GM12891 (cell line): ENCODE data around the gene NDUFAF8.

Experiments used
- POLR2A ChIP-seq: IDR thresholded peaks from 2 replicates; pipeline ENCODE4 v1.6.1; 2011; ENCODE audit warnings: low read depth, low read length, control low read depth
- POLR2AphosphoS5 ChIP-seq: IDR thresholded peaks from 2 replicates; pipeline ENCODE4 v1.6.1; 2011; ENCODE audit warnings: low read depth, low read length, control low read depth
- POU2F2 ChIP-seq: IDR thresholded peaks from 2 replicates; pipeline ENCODE4 v1.6.1; 2011; ENCODE audit warnings: low read depth, mild to moderate bottlenecking, control low read depth, low read length, moderate library complexity
- SPI1 ChIP-seq: IDR thresholded peaks from 2 replicates; pipeline ENCODE4 v1.6.1; 2011; ENCODE audit warnings: low read depth, low read length, control low read depth
- TAF1 ChIP-seq: IDR thresholded peaks from 2 replicates; pipeline ENCODE4 v1.6.1; 2011; ENCODE audit warnings: low read depth, low read length, control low read depth

DNA sequence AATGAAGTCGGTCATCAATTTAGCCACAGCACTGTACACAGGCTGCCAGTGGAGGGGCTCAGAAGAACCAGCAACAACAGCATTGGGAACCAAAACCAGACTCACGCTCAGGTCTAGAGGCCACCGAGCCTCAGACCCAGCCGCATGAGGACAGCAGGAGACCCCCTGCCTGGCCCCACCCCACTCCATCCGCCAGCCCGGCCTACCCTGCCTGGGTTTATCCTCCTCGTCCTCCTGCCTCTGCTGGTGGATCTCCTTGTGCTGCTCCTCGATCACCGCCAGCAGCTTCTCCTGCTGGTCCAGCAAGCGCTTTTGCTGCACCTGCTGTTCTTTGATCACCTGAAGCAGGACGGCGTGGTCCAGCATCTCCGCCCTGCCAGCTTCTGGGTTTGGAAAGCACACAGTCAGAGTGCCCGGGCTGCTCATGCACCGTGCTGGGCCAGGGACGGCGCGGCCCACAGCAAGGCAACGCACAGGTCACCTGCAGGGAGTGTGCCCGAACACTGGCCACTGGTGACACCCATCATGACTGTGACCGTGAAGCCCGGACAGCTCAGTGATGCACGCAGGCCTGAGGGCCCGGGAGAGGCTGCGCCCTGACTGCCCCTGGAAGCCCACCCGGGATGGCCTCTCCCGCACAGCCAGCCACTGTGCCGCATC lies 7.7 kb downstream of the NDUFAF8 start:
- TF ChIP-seq TAF1 (no peak), POLR2A (no peak; the same call in 1 of the 2 replicates), POLR2AphosphoS5 (peak; percentile 49; the same call in 1 of the 2 replicates), SPI1 (no peak), POU2F2 (no peak)
